ENCODE data around the gene LRBA. TPM values are rescaled to one million over a fixed set of nuclear protein-coding genes. Genes with fewer than 3 reads are reported as not detected.

The LRBA gene
- total RNA-seq, 3 donors from 2014 or later (not counting 1 experiment from before 2014, with no cell fraction given), result 72.1 to 87.6 (median 83.1) TPM

DNA sequence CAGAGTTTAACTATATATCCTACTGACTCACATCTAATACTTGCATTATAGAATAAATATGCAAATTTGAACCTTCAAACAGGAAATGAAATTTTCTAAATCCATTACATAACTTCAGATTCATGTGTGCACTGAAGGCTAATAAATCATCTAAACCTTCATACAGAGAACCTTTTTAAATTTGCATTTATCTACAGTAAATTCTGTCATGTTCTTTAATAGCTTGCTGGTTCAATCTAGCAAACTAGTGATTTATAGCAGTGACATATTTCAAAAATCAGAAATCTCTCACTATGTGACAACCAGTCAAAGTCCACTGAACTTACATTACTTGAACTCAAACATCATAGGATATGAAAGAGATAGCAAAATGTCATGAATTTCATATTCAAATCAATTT, 65.1 kb downstream of the LRBA start:
- H3K4me1 Mint-ChIP-seq, result peaks cover 44 to 54% of the 10 kb centered on the region in 2 donors
- intact Hi-C loops (cut with micrococcal nuclease), result no loop called here
- H3K27me3 Mint-ChIP-seq (ENCODE audit: low read depth in 2 of 2), result no peaks in the 10 kb centered on the region
- Histone ChIP-seq H3K4me3 (ENCODE audit: low read length) (no peak overlapping the region), H3K27me3 (ENCODE audit: control insufficient read depth, insufficient read depth, low read length) (no peaks in the 10 kb centered on the region), H3K36me3 (ENCODE audit: control insufficient read depth, insufficient read depth, low read length) (no peaks in the 10 kb centered on the region), H3K4me1 (ENCODE audit: control insufficient read depth, insufficient read depth, low read length) (no peaks in the 10 kb centered on the region), H3K9me3 (ENCODE audit: control insufficient read depth, insufficient read depth, low read length) (no peaks in the 10 kb centered on the region), H3K27ac (ENCODE audit: low read length) (no peak overlapping the region)
- TF ChIP-seq, protein P1, sequence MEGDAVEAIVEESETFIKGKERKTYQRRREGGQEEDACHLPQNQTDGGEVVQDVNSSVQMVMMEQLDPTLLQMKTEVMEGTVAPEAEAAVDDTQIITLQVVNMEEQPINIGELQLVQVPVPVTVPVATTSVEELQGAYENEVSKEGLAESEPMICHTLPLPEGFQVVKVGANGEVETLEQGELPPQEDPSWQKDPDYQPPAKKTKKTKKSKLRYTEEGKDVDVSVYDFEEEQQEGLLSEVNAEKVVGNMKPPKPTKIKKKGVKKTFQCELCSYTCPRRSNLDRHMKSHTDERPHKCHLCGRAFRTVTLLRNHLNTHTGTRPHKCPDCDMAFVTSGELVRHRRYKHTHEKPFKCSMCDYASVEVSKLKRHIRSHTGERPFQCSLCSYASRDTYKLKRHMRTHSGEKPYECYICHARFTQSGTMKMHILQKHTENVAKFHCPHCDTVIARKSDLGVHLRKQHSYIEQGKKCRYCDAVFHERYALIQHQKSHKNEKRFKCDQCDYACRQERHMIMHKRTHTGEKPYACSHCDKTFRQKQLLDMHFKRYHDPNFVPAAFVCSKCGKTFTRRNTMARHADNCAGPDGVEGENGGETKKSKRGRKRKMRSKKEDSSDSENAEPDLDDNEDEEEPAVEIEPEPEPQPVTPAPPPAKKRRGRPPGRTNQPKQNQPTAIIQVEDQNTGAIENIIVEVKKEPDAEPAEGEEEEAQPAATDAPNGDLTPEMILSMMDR (IDR thresholded peaks at IDR 0.05), result no peak
- H3K36me3 Mint-ChIP-seq, result no peaks in the 10 kb centered on the region
- no peaks in the 10 kb centered on the region for H3K9me3 Mint-ChIP-seq
- H3K4me3 Mint-ChIP-seq, result no peak overlapping the region
- ATAC-seq, result no peak
- no peak overlapping the region for H3K27ac Mint-ChIP-seq
- DNase-seq, result no peak

DNA sequence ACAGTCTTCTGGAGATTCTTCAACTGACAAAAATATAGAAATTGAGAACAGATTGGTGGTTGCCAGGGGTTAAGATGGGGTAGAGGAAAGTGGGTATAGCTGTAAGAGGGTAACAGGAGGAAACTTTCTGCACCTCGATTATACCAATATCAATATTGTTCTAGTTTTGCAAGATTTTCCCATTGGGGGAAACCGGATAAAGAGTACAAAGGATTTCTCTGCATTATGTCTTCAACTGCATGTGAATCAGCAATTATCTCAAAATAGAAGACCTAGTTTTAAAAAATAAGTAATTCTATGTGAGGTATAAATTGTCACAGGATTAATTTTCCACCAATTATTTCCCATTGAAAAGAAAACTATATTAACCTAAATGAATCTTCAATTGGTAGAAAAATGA, 65.7 kb downstream of the LRBA start:
- no peaks in the 10 kb centered on the region for H3K27me3 ChIP-seq (ENCODE audit: control insufficient read depth, insufficient read depth, low read length)
- no peak overlapping the region for H3K4me3 ChIP-seq (ENCODE audit: low read length)
- no peak overlapping the region for H3K27ac ChIP-seq (ENCODE audit: low read length)
- H3K4me1 ChIP-seq (ENCODE audit: control insufficient read depth, insufficient read depth, low read length), result no peaks in the 10 kb centered on the region
- no peaks in the 10 kb centered on the region for H3K9me3 ChIP-seq (ENCODE audit: control insufficient read depth, insufficient read depth, low read length)
- no CpG with 5 or more reads among the region's 2 CpGs for WGBS (ENCODE audit: insufficient coverage)
- TF ChIP-seq, protein P1 (IDR thresholded peaks at IDR 0.05), result no peak
- no peaks in the 10 kb centered on the region for H3K27me3 Mint-ChIP-seq (ENCODE audit: low read depth in 2 of 2)
- no peaks in the 10 kb centered on the region for H3K36me3 Mint-ChIP-seq
- ATAC-seq (no peak), DNase-seq (no peak)
- intact Hi-C loops (cut with micrococcal nuclease), result no loop called here
- H3K27ac Mint-ChIP-seq, result no peak overlapping the region
- no peak overlapping the region for H3K4me3 Mint-ChIP-seq
- no peaks in the 10 kb centered on the region for H3K36me3 ChIP-seq (ENCODE audit: control insufficient read depth, insufficient read depth, low read length)
- peaks cover 42 to 58% of the 10 kb centered on the region in 2 donors for H3K4me1 Mint-ChIP-seq
- no peaks in the 10 kb centered on the region for H3K9me3 Mint-ChIP-seq

DNA sequence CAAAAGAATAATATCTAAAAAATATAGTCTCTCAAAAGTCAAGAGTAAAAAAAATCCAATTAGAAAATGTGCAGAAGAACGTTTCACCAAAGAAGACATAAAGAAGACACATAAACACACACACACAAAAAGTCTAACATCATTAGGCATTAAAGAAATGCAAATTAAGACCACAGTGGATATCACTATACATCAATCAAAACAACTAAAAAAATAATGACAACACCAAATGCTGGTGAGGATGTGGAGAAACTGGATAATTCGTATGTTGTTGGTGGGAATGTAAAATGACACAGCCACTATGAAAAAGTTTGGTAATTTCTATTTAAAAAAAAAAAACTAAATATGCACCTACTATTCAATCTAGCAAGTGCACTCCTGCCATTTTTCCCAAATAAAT, 66.4 kb downstream of the LRBA start:
- no peaks in the 10 kb centered on the region for H3K36me3 Mint-ChIP-seq
- Histone ChIP-seq H3K4me1 (ENCODE audit: control insufficient read depth, insufficient read depth, low read length) (no peaks in the 10 kb centered on the region), H3K36me3 (ENCODE audit: control insufficient read depth, insufficient read depth, low read length) (no peaks in the 10 kb centered on the region), H3K9me3 (ENCODE audit: control insufficient read depth, insufficient read depth, low read length) (no peaks in the 10 kb centered on the region), H3K27me3 (ENCODE audit: control insufficient read depth, insufficient read depth, low read length) (no peaks in the 10 kb centered on the region), H3K4me3 (ENCODE audit: low read length) (no peak overlapping the region), H3K27ac (ENCODE audit: low read length) (no peak overlapping the region)
- H3K27ac Mint-ChIP-seq, result no peak overlapping the region
- no peak overlapping the region for H3K4me3 Mint-ChIP-seq
- WGBS (ENCODE audit: insufficient coverage), result 100% methylated on average over 1 of the region's 2 CpGs
- intact Hi-C loops (cut with micrococcal nuclease), result no loop called here
- DNase-seq (no peak), ATAC-seq (no peak)
- H3K27me3 Mint-ChIP-seq (ENCODE audit: low read depth in 2 of 2), result no peaks in the 10 kb centered on the region
- H3K4me1 Mint-ChIP-seq, result peaks cover 44 to 62% of the 10 kb centered on the region in 2 donors
- TF ChIP-seq, protein P1 (IDR thresholded peaks at IDR 0.05), result no peak
- no peaks in the 10 kb centered on the region for H3K9me3 Mint-ChIP-seq

DNA sequence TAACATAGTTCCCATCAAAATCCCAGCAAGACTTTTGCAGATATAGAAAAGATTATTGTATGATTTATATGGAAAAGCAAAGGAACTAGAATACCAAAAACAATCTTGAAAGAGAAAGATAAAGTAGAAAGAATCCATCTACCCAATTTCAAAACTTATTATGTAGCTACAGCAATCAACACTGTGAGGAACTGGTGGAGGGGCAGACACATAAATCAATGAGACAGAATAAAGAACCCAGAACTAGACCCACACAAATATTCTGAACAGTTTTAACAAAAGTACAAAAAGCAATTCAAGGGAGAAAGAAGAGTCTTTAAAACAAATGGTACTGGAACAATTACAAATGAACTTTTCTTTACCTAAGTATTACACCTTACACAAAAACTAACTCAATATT, 67.0 kb downstream of the LRBA start:
- H3K4me3 Mint-ChIP-seq, result no peak overlapping the region
- Histone ChIP-seq H3K4me1 (ENCODE audit: control insufficient read depth, insufficient read depth, low read length) (no peaks in the 10 kb centered on the region), H3K9me3 (ENCODE audit: control insufficient read depth, insufficient read depth, low read length) (no peaks in the 10 kb centered on the region), H3K27me3 (ENCODE audit: control insufficient read depth, insufficient read depth, low read length) (no peaks in the 10 kb centered on the region), H3K4me3 (ENCODE audit: low read length) (no peak overlapping the region), H3K27ac (ENCODE audit: low read length) (no peak overlapping the region), H3K36me3 (ENCODE audit: control insufficient read depth, insufficient read depth, low read length) (no peaks in the 10 kb centered on the region)
- no peaks in the 10 kb centered on the region for H3K27me3 Mint-ChIP-seq (ENCODE audit: low read depth in 2 of 2)
- intact Hi-C loops (cut with micrococcal nuclease), result no loop called here
- no peaks in the 10 kb centered on the region for H3K9me3 Mint-ChIP-seq
- TF ChIP-seq, protein P1 (IDR thresholded peaks at IDR 0.05), result no peak
- no peaks in the 10 kb centered on the region for H3K36me3 Mint-ChIP-seq
- H3K27ac Mint-ChIP-seq, result no peak overlapping the region
- H3K4me1 Mint-ChIP-seq, result peaks cover 48 to 64% of the 10 kb centered on the region in 2 donors
- ATAC-seq (no peak), DNase-seq (no peak)

All from natural killer cell (primary cell).